B cell (primary cell): ENCODE measurements around the gene RSAD1. TPM values are rescaled to one million over a fixed set of nuclear protein-coding genes. Genes with fewer than 3 reads are reported as not detected.
"Not testable (repeated sequence)": the region's sequence is repeated elsewhere in the genome, so short reads cannot be mapped to it uniquely, and the experiment has no call there.

Experiments
- ATAC-seq: fragments of 200-7000 bp; cut with Tn5 transposase; one replicate; pipeline ENCODE4 v1.10.0; 2021; ENCODE audit warnings: low read depth, mild to moderate bottlenecking, moderate number of reproducible peaks, moderate library complexity
- CTCF ChIA-PET: fragments of 350-600 bp; sonication (Branson Sonifier 250); formaldehyde crosslinking; loops from one replicate; lab custom pipeline; 2021; ENCODE audit warnings: antibody characterized with exemption, inconsistent platforms; lab: Charles Lee
- POLR2A ChIA-PET: fragments of 350-600 bp; sonication (Branson Sonifier 250); formaldehyde crosslinking; loops from one replicate; lab custom pipeline; 2021; ENCODE audit warnings: antibody characterized with exemption; lab: Charles Lee
- DNase-seq: peaks from one replicate; pipeline ENCODE4 v3.0.0; 2013
- H2AFZ ChIP-seq: 2 replicates; pipeline ENCODE4 v1.6.1; 2012; ENCODE audit warnings: mild to moderate bottlenecking, low read depth, low read length; ENCODE audit not compliant: insufficient read depth, poor library complexity, severe bottlenecking
- H3K27ac ChIP-seq, 2 donors: 1 replicate in 1 of 2; 2 replicates in 1 of 2; pipeline ENCODE4 v1.5.1; 2012 to 2013; ENCODE audit warnings: low read length in 2 of 2, mild to moderate bottlenecking in 2 of 2, moderate library complexity in 1 of 2
- H3K27me3 ChIP-seq, 4 experiments: fragments of 200-600 bp in 1 of 4; sonication (generic) in 1 of 4; replicated peaks in 1 of 4; 1 replicate in 2 of 4; 2 replicates in 2 of 4; pipeline versions ENCODE4 v1.6.1 to v1.7.0; 2013 to 2016; ENCODE audit warnings: low read length in 3 of 4, mild to moderate bottlenecking in 2 of 4, mixed read lengths in 1 of 4, moderate library complexity in 1 of 4; ENCODE audit not compliant: insufficient read depth in 4 of 4, control insufficient read depth in 3 of 4; ENCODE audit errors: control extremely low read depth in 1 of 4
- H3K36me3 ChIP-seq, 2 experiments: replicated peaks in 1 of 2; 1 replicate in 1 of 2; 2 replicates in 1 of 2; pipeline versions ENCODE4 v1.6.1 to v1.7.1; 2013; ENCODE audit warnings: low read length in 1 of 2; ENCODE audit not compliant: insufficient read depth in 2 of 2, control insufficient read depth in 1 of 2; ENCODE audit errors: control extremely low read depth in 1 of 2, extremely low read depth in 1 of 2
- H3K4me1 ChIP-seq, 2 donors: fragments of 200-600 bp in 1 of 2; sonication (generic) in 1 of 2; 1 replicate in 1 of 2; 2 replicates in 1 of 2; pipeline versions ENCODE4 v1.5.1 to v1.6.1; 2013 to 2017; ENCODE audit warnings: low read length in 2 of 2; ENCODE audit not compliant: control insufficient read depth in 2 of 2, insufficient read depth in 2 of 2
- H3K4me2 ChIP-seq: replicated peaks from 2 replicates; pipeline ENCODE3; 2012; ENCODE audit warnings: mild to moderate bottlenecking, low read depth, low read length; ENCODE audit not compliant: poor library complexity, severe bottlenecking
- H3K4me3 ChIP-seq, 5 experiments: fragments of 200-600 bp in 1 of 5; sonication (generic) in 1 of 5; 1 replicate in 3 of 5; 2 replicates in 2 of 5; pipeline versions ENCODE4 v1.5.1 to v1.7.0; 2011 to 2016; ENCODE audit warnings: low read length in 4 of 5, mild to moderate bottlenecking in 4 of 5, low read depth in 2 of 5, control low read depth in 1 of 5, moderate library complexity in 1 of 5; ENCODE audit not compliant: insufficient read depth in 1 of 5; ENCODE audit errors: control extremely low read depth in 1 of 5, extremely low read depth in 1 of 5
- H3K79me2 ChIP-seq: fragments of 200-600 bp; sonication (generic); one replicate; pipeline ENCODE4 v1.6.0; 2016; ENCODE audit warnings: low read length; ENCODE audit not compliant: control insufficient read depth, insufficient read depth
- H3K9ac ChIP-seq: fragments of 200-600 bp; sonication (generic); 2 replicates; pipeline ENCODE4 v1.6.1; 2017; ENCODE audit warnings: mild to moderate bottlenecking, low read length, moderate library complexity
- H3K9me3 ChIP-seq, 3 donors: one replicate each; pipeline versions ENCODE4 v1.6.1 to v1.7.1; 2013; ENCODE audit warnings: low read length in 2 of 3; ENCODE audit not compliant: control insufficient read depth in 2 of 3, insufficient read depth in 1 of 3; ENCODE audit errors: control extremely low read depth in 1 of 3
- H4K20me1 ChIP-seq: 2 replicates; pipeline ENCODE4 v1.6.0; 2012; ENCODE audit warnings: mild to moderate bottlenecking, low read length; ENCODE audit not compliant: insufficient read depth, control insufficient read depth, poor library complexity, severe bottlenecking
- H3K27ac Mint-ChIP-seq: one replicate; pipeline ENCODE4 v1.8.0; 2021; ENCODE audit warnings: mixed read lengths
- H3K27me3 Mint-ChIP-seq: one replicate; pipeline ENCODE4 v1.8.0; 2021; ENCODE audit warnings: mixed read lengths
- H3K4me1 Mint-ChIP-seq: one replicate; pipeline ENCODE4 v1.8.0; 2021; ENCODE audit warnings: mixed read lengths
- H3K4me3 Mint-ChIP-seq: one replicate; pipeline ENCODE4 v1.8.0; 2021; ENCODE audit warnings: mixed read lengths
- H3K9me3 Mint-ChIP-seq: one replicate; pipeline ENCODE4 v1.8.0; 2022; ENCODE audit warnings: mixed read lengths; ENCODE audit not compliant: insufficient read depth
- EZH2 ChIP-seq: IDR thresholded peaks from 2 replicates; pipeline ENCODE4 v1.6.1; 2012; ENCODE audit warnings: borderline replicate concordance, low read depth, mild to moderate bottlenecking, moderate library complexity, low read length; ENCODE audit not compliant: insufficient read depth, poor library complexity, severe bottlenecking
- WGBS: methylation state at CpG from one replicate; pipeline ENCODE4 v1.1.5; 2013; ENCODE audit warnings: missing lambda C conversion rate; ENCODE audit not compliant: insufficient coverage; 5-methylcytosine and 5-hydroxymethylcytosine counted together
- intact Hi-C: fragments of 100-400 bp; cut with micrococcal nuclease; formaldehyde crosslinking; loops from one replicate; pipeline ENCODE4 v1.10.0; 2022
- polyA plus RNA-seq: library from polyadenylated mRNA; depleted of rRNA; stranded (reverse); fragments of >200 nt; gene quantifications from 2 replicates; pipeline ENCODE4 v1.2.3, GENCODE V29; 2012
- total RNA-seq, 2 donors: library from RNA; stranded (reverse); fragments of 120-200 nt in 1 of 2; gene quantifications; 1 replicate in 1 of 2; 2 replicates in 1 of 2; pipeline versions ENCODE4 v1.2.3 to v1.2.4, GENCODE V29; 2013 to 2022
- TF ChIP-seq, protein P1 (sequence below): fragments of 200-600 bp; IDR thresholded peaks from one replicate; pipeline ENCODE4 v1.8.0; 2022; ENCODE audit warnings: antibody characterized with exemption, mild to moderate bottlenecking

RSAD1 gene
- total and polyA plus RNA-seq, 2 donors (not counting 1 experiment from before 2014, with no cell fraction given) = 53.4 to 63.9 TPM

DNA sequence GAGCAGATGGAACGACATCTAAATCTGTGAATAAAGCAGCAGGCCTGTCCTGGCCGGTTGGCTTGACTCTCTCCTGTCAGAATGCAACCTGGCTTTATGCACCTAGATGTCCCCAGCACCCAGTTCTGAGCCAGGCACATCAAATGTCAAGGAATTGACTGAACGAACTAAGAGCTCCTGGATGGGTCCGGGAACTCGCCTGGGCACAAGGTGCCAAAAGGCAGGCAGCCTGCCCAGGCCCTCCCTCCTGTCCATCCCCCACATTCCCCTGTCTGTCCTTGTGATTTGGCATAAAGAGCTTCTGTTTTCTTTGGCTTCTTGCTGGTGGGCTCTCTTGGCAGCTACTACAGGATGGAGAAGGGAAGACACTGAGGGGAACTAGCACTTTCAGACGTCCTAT is 4.1 kb upstream of the RSAD1 start:
- DNase-seq = no peak
- POLR2A ChIA-PET = no interaction called here
- Histone ChIP-seq H3K27me3 (peaks cover 0 to 15% (median 2%) of the 10 kb centered on the region in 4 experiments), H3K9me3 (peaks cover 0 to 2% (median 0%) of the 10 kb centered on the region in 3 donors), H2AFZ (no peak overlapping the region), H3K9ac (no peak overlapping the region), H3K4me1 (peaks cover 7 to 18% of the 10 kb centered on the region in 2 donors), H3K4me2 (no peak overlapping the region), H3K79me2 (no peaks in the 10 kb centered on the region), H3K4me3 (no peak overlapping the region), H3K27ac (no peak overlapping the region), H4K20me1 (no peaks in the 10 kb centered on the region), H3K36me3 (peaks cover 0 to 2% of the 10 kb centered on the region in 2 experiments)
- no peak for TF ChIP-seq EZH2
- TF ChIP-seq, protein P1, sequence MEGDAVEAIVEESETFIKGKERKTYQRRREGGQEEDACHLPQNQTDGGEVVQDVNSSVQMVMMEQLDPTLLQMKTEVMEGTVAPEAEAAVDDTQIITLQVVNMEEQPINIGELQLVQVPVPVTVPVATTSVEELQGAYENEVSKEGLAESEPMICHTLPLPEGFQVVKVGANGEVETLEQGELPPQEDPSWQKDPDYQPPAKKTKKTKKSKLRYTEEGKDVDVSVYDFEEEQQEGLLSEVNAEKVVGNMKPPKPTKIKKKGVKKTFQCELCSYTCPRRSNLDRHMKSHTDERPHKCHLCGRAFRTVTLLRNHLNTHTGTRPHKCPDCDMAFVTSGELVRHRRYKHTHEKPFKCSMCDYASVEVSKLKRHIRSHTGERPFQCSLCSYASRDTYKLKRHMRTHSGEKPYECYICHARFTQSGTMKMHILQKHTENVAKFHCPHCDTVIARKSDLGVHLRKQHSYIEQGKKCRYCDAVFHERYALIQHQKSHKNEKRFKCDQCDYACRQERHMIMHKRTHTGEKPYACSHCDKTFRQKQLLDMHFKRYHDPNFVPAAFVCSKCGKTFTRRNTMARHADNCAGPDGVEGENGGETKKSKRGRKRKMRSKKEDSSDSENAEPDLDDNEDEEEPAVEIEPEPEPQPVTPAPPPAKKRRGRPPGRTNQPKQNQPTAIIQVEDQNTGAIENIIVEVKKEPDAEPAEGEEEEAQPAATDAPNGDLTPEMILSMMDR = no peak
- Mint-ChIP-seq H3K4me3 (no peak overlapping the region), H3K27ac (no peak overlapping the region), H3K9me3 (no peaks in the 10 kb centered on the region), H3K27me3 (peaks cover 3% of the 10 kb centered on the region), H3K4me1 (peaks cover 13% of the 10 kb centered on the region)
- no peak for ATAC-seq
- WGBS = 93% methylated on average over 3 of the region's 6 CpGs
- intact Hi-C loops = no loop called here
- CTCF ChIA-PET = interaction anchor here (1.5 to 2.9 kb wide), 3 partner anchors 77 to 112 kb away, joined by 3 to 6 read pairs (median 3); partner anchors contain the start of gene LRRC59

DNA sequence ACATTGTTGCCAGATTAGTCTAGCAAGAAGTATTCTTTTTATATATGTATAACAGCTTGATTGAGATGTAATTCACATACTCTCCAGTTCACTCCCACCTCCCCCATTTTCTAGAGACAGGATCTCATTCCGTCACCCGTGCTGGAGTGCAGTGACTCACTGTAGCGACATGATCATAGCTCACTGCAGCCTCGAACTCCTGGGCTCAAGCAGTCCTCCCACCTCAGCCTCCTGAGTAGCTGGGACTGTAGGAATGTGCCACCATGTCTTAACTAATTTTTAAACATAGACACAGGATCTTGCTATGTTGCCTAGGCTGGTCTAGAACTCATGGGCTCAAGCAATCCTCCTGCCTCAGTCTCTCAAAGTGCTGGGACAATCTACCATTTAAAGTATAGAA is 3.3 kb upstream of the RSAD1 start:
- WGBS = 98% methylated on average over 4 of the region's 4 CpGs
- Histone ChIP-seq H3K27me3 (peaks cover 0 to 7% (median 0%) of the 10 kb centered on the region in 4 experiments), H4K20me1 (peaks cover 7% of the 10 kb centered on the region), H3K27ac (no peak overlapping the region), H3K4me1 (peaks cover 13 to 22% of the 10 kb centered on the region in 2 donors), H3K36me3 (peaks cover 0 to 2% of the 10 kb centered on the region in 2 experiments), H3K79me2 (no peaks in the 10 kb centered on the region), H3K4me3 (no peak overlapping the region), H3K9ac (no peak overlapping the region), H3K4me2 (no peak overlapping the region), H3K9me3 (no peaks in the 10 kb centered on the region), H2AFZ (no peak overlapping the region)
- ChIA-PET CTCF (interaction anchor here (1.5 kb wide), 1 partner anchor 113 kb away, joined by 3 read pairs; no protein-coding TSS in a partner anchor), POLR2A (interaction anchor here (0.5 kb wide), 1 partner anchor 55 kb away, joined by 3 read pairs; no protein-coding TSS in a partner anchor)
- H3K4me3 Mint-ChIP-seq = no peak overlapping the region
- H3K9me3 Mint-ChIP-seq = no peaks in the 10 kb centered on the region
- H3K27ac Mint-ChIP-seq = no peak overlapping the region
- H3K27me3 Mint-ChIP-seq = peaks cover 3% of the 10 kb centered on the region
- peaks cover 20% of the 10 kb centered on the region for H3K4me1 Mint-ChIP-seq
- no peak for ATAC-seq
- intact Hi-C loops = loop anchor here (5.0 kb wide), 1 partner anchor 232 kb away; the partner anchor contains the start of gene ANKRD40
- no peak for DNase-seq
- TF ChIP-seq, protein P1 = no peak
- no peak for TF ChIP-seq EZH2

DNA sequence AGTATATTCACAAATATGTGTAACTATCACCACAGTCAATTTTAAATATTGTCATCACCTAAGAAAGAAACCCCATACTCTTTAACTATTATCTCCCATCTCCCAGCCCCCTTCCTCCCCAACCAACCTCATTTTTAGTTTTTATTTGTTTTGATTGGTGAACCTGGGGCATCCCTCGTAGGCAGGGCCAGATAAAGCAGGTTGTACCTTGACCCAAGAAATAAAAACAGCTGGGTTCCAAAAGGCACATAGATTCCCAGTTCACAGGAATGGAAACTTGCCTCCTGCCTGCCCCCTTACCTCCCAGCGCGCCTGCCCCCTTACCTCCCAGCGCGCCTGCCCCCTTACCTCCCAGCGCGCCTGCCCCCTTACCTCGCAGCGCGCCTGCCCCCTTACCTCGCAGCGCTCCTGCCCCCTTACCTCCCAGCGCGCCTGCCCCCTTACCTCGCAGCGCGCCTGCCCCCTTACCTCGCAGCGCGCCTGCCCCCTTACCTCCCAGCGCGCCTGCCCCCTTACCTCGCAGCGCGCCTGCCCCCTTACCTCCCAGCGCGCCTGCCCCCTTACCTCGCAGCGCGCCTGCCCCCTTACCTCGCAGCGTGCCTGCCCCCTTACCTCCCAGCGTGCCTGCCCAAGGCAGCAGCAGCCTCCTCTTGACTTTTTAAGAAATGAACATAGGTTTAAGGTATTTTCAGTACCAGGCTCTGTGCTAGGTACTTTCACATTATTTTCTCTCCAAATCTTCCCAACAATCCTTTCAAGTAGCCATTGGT is 2.7 kb upstream of the RSAD1 start:
- not testable (repeated sequence) for DNase-seq, H3K79me2 ChIP-seq, H2AFZ ChIP-seq, H3K9me3 ChIP-seq, H3K4me2 ChIP-seq, H3K27me3 ChIP-seq, H3K9ac ChIP-seq, H3K4me3 Mint-ChIP-seq, H3K4me3 ChIP-seq, H3K27me3 Mint-ChIP-seq, ATAC-seq, H4K20me1 ChIP-seq, H3K9me3 Mint-ChIP-seq, H3K36me3 ChIP-seq, H3K27ac ChIP-seq
- ChIA-PET POLR2A (interaction anchor here (0.5 to 0.7 kb wide), 2 partner anchors 55 to 279 kb away, joined by 3 to 4 read pairs; no protein-coding TSS in a partner anchor), CTCF (interaction anchor here (1.4 to 1.5 kb wide), 2 partner anchors 78 to 113 kb away, joined by 3 to 13 read pairs; partner anchors contain the start of gene LRRC59)
- H3K4me1 ChIP-seq = peaks cover 13 to 22% of the 10 kb centered on the region in 2 donors
- intact Hi-C loops = loop anchor here (5.0 kb wide), 1 partner anchor 231 kb away; the partner anchor contains the start of gene ANKRD40
- peak overlapping the region; percentile 35 for H3K27ac Mint-ChIP-seq
- 56% methylated on average over 5 of the region's 33 CpGs for WGBS
- peaks cover 21% of the 10 kb centered on the region for H3K4me1 Mint-ChIP-seq
